ENCODE results near the gene CANT1.
"Not testable (repeated sequence)": the region's sequence is repeated elsewhere in the genome, so short reads cannot be mapped to it uniquely, and the experiment has no call there.

Gene CANT1

DNA sequence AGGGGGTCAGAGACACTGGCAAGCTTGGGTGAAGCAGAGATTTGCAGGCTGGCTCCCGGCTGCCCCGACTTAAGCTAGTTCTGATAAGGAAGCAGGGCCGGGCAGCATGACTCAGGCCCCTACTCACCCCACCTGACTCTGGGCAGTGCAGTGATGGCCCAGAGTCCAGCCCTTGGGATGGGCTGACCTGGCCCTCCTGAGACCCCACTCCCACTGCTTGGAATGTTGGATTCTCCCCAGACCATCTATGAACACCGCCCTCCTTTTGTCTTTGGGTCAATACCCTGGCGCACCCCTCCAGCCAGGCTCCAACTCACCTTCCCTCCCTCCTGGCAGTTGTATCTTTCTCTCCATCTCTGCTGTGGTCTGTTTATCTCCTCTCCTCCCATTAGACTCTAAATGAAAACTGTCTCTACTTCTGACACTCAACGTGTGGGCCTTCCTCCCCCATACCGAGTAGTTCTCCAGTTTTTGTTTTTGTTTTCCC, 50.9 kb downstream of the CANT1 start:
- no peak for DNase-seq (ENCODE audit: low spot score)

DNA sequence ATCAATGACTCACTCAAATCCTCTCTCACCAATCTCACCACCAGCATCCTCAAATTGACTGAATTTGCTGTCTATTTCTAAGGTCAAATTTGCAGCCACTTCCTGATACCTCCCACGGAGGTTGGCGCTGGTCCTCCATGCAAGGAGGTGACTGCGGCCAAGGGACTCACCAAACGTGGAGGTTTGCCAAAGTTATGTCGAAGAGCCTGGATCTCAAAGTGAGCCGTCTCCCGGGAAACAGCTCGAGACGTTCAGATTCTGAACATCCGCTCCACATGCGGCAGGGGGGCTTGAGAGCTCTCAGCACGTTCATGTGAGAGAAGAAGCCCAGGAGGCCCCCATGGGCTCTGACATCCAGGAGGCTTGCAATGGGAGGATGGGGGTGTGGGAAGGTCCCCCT, 52.4 kb downstream of the CANT1 start:
- no peak for DNase-seq (ENCODE audit: low spot score)

DNA sequence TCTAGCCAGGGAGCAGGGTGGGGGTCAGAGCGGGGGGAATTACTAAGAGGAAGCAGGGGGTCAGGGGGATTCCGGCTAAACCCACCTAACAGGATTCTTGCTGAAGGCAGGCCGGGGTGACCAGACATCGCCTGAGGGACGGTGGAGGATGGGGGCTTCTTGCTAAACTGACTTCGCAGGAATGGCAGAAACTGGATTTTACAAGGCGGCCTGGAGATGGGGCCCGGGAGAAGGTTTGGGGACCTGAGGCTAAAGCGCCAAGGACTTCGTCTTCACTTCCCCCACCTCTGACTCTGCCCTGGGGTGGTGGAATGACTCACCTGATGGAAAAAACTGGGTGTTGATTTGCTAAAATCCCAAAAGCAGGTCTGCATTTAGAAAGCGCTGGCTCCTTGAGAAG, 53.3 kb downstream of the CANT1 start:
- no peak for DNase-seq (ENCODE audit: low spot score)

DNA sequence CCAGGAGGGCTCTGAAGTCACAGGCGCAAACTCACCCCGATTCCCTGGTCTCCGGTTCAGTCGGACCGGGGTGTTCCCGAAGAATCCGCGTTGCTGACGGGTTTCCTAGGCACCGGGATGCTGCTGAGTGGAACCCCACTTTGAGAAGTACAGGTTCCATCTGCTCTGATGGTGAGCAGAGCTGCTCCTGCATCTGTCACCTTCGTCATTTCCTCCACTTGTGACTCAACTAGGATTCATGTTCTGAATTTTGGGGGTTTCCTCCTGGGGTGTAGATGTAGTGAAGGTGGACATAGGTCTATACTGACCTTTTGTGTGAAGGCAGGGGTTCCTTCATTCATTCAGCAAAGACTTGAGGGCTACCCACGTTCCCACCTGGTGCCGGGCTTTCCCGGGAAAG, 54.9 kb downstream of the CANT1 start:
- DNase-seq (ENCODE audit: low spot score) = no peak

DNA sequence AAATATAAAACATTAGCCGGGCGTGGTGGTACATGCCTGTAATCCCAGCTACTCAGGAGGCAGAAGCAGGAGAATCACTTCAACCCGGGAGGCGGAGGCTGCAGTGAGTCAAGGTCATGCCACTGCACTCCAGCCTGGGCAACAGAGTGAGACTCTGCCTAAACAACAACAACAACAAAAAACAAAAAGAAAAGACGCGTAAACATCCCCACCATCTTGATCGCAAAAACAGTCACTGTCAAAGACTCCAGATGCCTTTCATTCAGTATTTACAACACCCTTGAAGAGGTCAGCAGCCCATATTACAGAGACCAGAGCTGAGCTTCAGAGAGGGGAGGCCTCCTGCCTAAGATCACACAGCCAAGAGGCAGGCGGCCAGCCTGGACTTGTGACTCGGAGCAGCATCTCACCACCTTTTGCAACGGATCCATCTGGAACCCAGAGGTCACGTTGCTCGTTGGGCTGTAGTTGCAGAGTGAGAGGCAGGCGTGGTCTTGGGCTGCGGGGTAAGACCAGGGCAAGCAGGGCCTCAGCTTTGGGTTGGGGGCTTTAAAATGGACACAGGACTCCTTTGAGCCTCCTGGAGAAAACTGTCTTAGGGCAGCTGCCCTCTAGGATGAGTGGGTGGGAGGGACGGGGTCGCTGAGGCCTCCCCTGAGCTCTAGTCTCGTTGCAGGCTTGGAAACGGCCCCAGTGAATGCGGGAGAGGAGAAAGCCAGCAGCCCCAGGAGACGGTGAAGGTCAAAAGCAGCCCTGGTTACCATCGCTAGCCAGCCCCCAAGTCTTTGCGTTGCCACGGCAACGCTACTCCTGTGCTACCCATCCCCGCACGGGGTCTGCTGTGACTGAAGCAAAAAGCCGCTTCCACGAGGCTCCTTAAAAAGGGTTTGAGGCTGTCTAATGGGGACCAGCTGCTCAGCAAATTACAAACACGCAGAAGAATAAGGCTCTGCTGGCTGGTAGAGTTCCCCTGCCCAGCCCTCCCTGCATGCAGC, 55.9 kb downstream of the CANT1 start:
- DNase-seq (ENCODE audit: low spot score) = no peak

DNA sequence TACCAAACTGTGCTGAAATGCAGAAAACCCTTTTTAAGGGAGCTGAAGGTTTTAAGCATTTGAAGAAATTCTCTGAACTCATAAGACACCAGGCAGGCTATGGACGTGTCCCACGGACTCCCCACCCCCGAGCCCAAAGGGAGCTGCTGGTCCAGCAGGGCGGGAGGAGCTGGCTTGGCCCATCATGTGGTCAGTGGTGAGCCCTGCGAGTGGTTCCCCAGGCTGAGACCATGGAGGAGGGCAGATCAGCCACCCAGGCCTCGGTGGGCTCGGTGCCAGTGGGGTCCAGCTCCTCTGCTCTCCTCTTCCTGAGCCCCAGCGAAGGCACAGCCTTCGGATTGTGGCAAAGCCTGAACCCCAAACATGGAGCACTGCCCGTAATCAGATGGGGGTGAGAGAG, 56.9 kb downstream of the CANT1 start:
- no peak for DNase-seq (ENCODE audit: low spot score)

DNA sequence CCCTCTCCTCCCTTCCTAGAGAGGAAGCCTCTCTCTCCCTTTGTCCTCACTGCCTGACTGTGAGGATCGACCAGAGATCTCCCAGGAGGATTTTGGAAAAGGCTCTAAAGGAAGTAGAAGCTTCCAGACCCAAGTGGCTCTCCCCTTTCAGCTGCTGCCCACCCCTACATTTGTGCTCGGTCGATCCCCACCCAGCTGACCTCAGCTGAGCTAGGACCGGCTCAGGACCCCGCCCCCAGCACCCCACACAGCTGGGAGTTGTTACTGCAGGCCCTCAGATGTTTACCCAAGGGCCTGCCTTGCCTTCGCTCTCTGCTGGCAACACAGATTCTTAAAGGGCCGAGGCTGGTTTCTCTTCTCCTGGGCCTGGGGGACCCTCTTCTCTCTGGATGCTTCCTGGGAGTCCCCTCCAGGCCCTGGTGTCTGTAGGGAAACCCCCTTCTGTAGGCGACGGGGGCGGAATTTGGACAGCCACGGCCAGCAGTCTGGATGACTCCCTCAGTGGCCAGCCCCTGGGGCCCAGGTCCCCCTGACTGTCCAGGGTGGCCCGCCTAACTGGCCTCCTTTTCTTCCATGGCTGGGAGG, 57.5 kb downstream of the CANT1 start:
- no peak for DNase-seq (ENCODE audit: low spot score)

DNA sequence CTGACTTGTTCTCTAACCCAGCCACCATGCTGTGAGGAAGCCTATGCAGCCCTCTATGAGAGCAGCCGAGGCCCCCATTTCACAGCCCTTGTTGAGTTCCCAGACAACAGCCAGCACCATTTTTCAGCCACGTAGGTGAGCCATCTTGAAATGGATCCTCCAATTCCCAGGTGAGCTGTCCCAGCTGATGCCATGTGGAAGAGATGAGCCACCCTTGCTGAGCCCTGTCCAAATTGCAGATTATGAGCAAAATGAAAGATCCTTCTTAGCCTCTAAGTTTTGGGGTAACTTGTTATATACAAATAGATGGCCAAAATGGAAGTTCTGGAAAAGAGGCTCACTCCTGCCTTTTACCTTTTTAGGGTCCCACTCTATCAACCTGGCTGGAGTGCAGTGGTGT, 58.7 kb downstream of the CANT1 start:
- no peak for DNase-seq (ENCODE audit: low spot score)

DNA sequence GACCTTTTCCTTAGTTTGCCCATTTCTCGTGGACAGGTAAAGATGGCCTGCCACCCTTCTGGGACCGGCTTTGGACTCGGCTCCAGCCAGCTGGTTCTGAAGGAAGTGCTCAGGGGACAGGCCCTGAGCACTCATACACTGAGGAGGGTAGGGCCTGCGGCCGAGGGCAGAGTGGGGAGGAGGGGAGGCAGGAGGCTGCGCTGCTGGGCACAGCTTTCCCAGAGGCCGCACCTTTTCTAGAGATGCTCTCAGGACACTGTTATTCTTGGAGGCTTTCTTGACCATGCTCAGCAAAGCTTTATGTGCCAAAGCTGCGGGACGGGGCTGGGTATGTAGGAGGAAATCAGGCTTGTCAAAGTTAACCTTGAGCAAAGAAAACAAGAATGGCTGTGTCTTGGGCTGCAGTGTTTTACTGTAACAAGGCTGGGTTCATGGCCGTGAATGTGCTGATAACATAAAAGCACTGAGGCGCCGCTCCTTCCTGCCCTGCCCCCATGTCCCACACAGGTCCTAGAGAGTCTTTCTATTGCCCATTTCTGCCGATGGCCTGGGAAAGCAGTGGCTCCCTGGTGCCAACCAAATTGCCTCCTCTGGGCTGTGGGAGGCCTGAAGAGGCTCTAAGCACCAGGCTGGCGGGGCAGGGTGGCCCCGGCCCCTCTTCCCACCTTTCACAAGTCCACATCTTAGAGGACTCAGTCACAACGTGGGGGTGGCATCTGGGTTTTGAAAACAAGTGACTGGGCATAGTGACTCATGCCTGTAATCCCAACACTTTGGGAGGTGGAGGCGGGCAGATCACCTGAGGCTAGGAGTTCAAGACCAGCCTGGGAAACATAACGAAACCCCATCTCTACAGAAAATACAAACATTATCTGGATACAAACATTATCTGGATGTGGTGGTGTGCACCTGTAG, 62.1 kb downstream of the CANT1 start:
- no peak for DNase-seq (ENCODE audit: low spot score)

DNA sequence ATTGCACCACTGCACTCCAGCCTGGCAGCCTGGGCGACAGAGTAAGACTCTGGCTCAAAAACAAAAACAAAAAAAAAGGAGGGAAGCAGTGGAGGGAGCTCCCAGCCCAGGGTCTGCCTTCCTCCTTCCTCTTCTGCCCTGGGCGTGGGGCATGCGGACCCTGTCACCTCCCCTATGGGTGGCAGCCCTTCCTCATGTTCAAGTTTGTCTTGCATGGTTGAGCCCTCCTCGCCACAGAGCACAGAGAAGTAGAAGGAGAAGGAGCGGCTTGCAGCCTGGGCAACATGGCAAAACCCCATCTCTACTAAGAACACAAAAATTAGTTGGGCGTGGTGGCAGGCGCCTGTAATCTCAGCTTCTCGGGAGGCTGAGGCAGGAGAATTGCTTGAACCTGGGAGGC, 62.9 kb downstream of the CANT1 start:
- no peak for DNase-seq (ENCODE audit: low spot score)

DNA sequence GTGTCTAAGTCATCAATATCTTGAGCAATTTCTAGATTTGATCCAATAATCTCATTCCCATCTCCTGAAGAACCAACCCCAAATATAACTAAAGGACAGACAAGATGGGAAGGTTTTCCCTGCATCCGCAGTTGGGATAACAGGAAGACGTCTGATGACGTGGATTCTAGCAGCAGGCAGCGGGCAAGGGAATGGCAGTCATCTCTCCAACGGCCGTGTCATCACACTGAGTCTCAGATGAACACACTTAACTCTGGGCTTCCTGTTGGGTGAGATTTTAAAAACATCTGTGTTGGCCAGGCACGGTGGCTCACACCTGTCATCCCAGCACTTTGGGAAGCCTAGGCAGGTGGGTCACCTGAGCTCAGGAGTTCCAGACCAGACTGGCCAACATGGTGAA, 63.4 kb downstream of the CANT1 start:
- no peak for DNase-seq (ENCODE audit: low spot score)

DNA sequence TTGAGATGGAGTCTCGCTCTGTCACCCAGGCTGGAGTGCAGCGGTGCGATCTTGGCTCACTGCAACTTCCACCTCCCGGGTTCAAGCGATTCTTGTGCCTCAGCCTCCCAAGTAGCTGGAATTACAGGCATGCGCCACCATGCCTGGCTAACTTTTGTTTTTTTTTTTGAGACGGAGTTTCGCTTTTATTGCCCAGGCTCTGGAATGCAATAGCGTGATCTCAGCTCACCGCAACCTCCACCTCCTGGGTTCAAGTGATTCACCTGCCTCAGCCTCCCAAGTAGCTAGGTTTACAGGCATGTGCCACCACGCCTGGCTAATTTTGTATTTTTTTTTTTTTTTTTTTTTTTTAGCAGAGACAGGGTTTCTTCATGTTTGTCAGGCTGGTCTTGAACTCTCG, 64.1 kb downstream of the CANT1 start:
- not testable (repeated sequence) for DNase-seq (ENCODE audit: low spot score)

DNA sequence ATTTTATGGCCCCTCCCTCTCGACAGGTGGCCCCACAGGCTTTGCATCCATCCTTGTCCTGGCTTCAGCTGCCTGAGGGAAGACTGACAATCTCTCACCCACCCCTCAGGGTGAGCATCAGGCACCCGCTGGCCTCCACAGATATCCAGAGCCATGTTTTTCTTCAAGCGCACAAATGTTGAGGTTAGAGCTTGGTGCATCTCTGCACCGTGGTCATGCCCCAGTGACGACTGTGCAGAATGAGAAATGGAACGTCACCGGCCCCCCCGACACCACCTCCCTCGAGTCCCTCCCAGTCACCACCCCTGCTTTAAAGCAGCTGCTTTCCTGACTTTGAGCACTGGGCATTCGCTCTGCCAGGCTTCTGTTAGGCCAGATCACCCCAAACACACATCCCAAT, 64.6 kb downstream of the CANT1 start:
- no peak for DNase-seq (ENCODE audit: low spot score)

DNA sequence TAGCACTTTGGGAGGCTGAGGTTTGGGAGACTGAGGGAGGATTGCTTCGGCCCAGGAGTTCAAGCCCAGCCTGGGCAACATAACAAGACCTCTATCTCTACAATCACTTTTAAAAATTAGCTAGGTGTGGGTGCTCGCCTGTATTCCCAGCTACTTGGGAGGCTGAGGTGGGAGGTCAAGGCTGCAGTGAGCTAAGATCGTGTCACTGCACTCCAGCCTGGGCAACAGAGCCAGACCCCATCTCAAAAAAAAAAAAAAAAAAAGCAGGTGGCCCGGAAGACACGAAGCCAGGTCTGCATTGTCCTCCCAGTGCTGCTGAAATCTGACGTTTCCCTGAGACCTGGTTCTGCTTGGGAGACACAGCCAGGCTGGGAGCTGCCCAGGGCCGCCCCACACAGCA, 65.5 kb downstream of the CANT1 start:
- DNase-seq (ENCODE audit: low spot score) = no peak

All from NAMALWA (cell line).